ENCODE results near the gene OSBP2. TPM values are rescaled to one million over a fixed set of nuclear protein-coding genes. Genes with fewer than 3 reads are reported as not detected.

Gene OSBP2
- polyA plus RNA-seq, 2 of the 4 experiments (the other 2 are of a cell fraction) = 2.7 to 6.0 TPM

- Histone ChIP-seq H3K27ac (no peak overlapping the region), H3K4me2 (no peak overlapping the region), H3K9me3 (no peaks in the 10 kb centered on the region), H3K4me1 (peaks cover 14% of the 10 kb centered on the region; the same call in 2 of the 3 replicates), H3K4me3 (no peak overlapping the region)
- FAIRE-seq = no peak
- ChIA-PET POLR2A (no interaction called here), CTCF (interaction anchor here (0.6 to 1.4 kb wide), 2 partner anchors 9 to 77 kb away, joined by 5 read pairs; no protein-coding TSS in a partner anchor)
- 77% methylated on average over 4 of the region's 4 CpGs for WGBS (ENCODE audit: missing lambda C conversion rate)
- ATAC-seq = no peak
- TF ChIP-seq CEBPB (IDR thresholded peaks at IDR 0.05) = no peak
- TF ChIP-seq E2F6 (IDR thresholded peaks at IDR 0.05; ENCODE audit: borderline replicate concordance, low read depth) = no peak
- no peak for TF ChIP-seq RFX5 (IDR thresholded peaks at IDR 0.05)
- TF ChIP-seq HOXB13 (CRISPR knock-in tag; IDR thresholded peaks at IDR 0.05; ENCODE audit: low read depth) = no peak
- no peak for TF ChIP-seq ZNF302 (CRISPR knock-in tag; IDR thresholded peaks at IDR 0.05)
- no peak for TF ChIP-seq CHD2 (IDR thresholded peaks at IDR 0.05; ENCODE audit: low read length, partially characterized antibody)
- TF ChIP-seq FOXS1 (CRISPR knock-in tag; IDR thresholded peaks at IDR 0.05) = no peak
- no peak for TF ChIP-seq MYC (IDR thresholded peaks at IDR 0.05; ENCODE audit: borderline replicate concordance, low read length)
- TF ChIP-seq CHD4 (IDR thresholded peaks at IDR 0.05; ENCODE audit: borderline replicate concordance) = no peak
- TF ChIP-seq KDM1A (IDR thresholded peaks at IDR 0.05; ENCODE audit: low read depth) = no peak
- no peak for TF ChIP-seq HES2 (IDR thresholded peaks at IDR 0.05)
- no peak for TF ChIP-seq ESRRA (IDR thresholded peaks at IDR 0.05; ENCODE audit: borderline replicate concordance, low read length)
- no peak for TF ChIP-seq HEYL (CRISPR knock-in tag; IDR thresholded peaks at IDR 0.05)
- TF ChIP-seq USF2 (IDR thresholded peaks at IDR 0.05) = no peak
- DNase-seq (ENCODE audit: low read depth in 1 of 2, low spot score in 1 of 2) = no peak
Observed at GRCh38 chr22:30721741-30722140, 27.1 kb downstream of the OSBP2 start.

- Histone ChIP-seq H3K27ac (no peak overlapping the region), H3K4me3 (no peak overlapping the region), H3K4me2 (no peak overlapping the region), H3K9me3 (no peaks in the 10 kb centered on the region), H3K4me1 (no peaks in the 10 kb centered on the region)
- CTCF ChIA-PET = interaction anchor here (1.8 kb wide), 1 partner anchor 95 kb away, joined by 5 read pairs; no protein-coding TSS in a partner anchor
- 73% methylated on average over 2 of the region's 2 CpGs for WGBS (ENCODE audit: missing lambda C conversion rate)
- TF ChIP-seq HEYL (CRISPR knock-in tag; IDR thresholded peaks at IDR 0.05) (no peak), MAFK (IDR thresholded peaks at IDR 0.05; ENCODE audit: partially characterized antibody) (no peak), NFE2L2 (conservative IDR thresholded peaks at IDR 0.05; ENCODE audit: low read length) (no peak), CHD4 (IDR thresholded peaks at IDR 0.05; ENCODE audit: borderline replicate concordance) (no peak), RAD21 (conservative IDR thresholded peaks at IDR 0.05 in 1 of 2, IDR thresholded peaks at IDR 0.05 in 1 of 2) (no peak), MAX (IDR thresholded peaks at IDR 0.05) (no peak), GATA3 (IDR thresholded peaks at IDR 0.05; ENCODE audit: borderline replicate concordance) (no peak), MAZ (IDR thresholded peaks at IDR 0.05; ENCODE audit: borderline replicate concordance, low read depth, low read length) (no peak), KDM1A (IDR thresholded peaks at IDR 0.05; ENCODE audit: low read depth) (no peak), USF2 (IDR thresholded peaks at IDR 0.05) (no peak), SREBF2 (IDR thresholded peaks at IDR 0.05) (no peak), ATOH8 (CRISPR knock-in tag; IDR thresholded peaks at IDR 0.05; ENCODE audit: low read depth) (no peak), HOXB5 (CRISPR knock-in tag; IDR thresholded peaks at IDR 0.05) (no peak), JUN (IDR thresholded peaks at IDR 0.05) (no peak), HES2 (IDR thresholded peaks at IDR 0.05) (no peak), JUNB (IDR thresholded peaks at IDR 0.05) (no peak)
- POLR2A ChIA-PET = no interaction called here
- FAIRE-seq = no peak
- DNase-seq (ENCODE audit: low read depth in 1 of 2, low spot score in 1 of 2) = no peak
- ATAC-seq = no peak
Observed at GRCh38 chr22:30728826-30729225, 34.2 kb downstream of the OSBP2 start.

All from A549 (cell line).